ENCODE measurements around the gene KY.

KY gene

GRCh38 chr3:134611516-134611915, 39.3 kb downstream of the KY start:
- DNase-seq (ENCODE audit: insufficient read length, low spot score), result no peak
- FAIRE-seq, result no peak
- TF ChIP-seq POLR2A (IDR thresholded peaks at IDR 0.05; ENCODE audit: low read depth, low read length), result no peak

DNA sequence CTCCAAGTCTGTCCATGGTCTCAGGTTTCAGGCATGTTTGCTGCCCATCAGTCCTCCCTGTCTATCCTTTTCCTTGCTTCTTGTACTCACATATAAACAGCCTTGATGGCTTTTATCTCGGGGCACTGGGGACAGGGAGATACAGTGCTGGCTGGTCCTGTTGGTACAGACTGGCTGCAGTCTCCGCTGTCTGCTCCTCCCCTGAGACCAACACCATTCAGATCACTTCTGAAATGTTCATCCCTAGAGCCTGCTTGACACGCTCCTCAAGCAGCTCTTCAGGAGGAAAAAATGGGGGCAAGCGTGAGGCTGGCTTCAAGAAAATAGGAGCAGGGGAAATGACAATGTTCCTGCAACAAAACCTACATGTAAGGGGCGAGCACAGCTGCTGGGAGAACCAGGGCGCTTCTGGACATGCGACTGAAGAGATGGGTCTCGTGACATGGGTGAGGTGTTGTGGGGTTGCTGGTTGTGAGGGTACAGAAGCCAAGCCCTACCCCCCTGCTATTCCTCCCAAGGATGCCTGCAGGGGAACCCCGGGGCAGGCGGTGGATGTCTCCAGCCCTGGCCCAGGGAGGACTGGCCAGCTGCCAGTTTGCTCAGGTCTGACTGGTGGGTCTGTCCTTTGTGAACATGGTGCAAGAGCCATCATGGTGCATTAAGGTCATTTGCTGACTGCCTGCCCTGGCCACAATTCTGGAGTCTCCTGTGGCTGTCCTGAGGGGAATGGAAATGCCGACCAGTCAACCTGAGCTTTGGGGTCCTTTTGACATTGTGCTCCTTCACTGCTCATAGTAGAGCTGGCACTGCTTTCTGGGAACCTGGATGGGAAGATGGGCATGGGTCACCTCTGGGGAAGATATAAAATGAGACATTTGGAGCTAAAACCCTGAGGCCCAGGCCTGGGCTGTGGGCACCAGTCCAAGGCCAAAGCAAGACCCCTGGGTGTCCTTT, 40.1 kb downstream of the KY start:
- no peak for TF ChIP-seq POLR2A (IDR thresholded peaks at IDR 0.05; ENCODE audit: low read depth, low read length)
- FAIRE-seq (no peak), DNase-seq (ENCODE audit: insufficient read length, low spot score) (no peak)

DNA sequence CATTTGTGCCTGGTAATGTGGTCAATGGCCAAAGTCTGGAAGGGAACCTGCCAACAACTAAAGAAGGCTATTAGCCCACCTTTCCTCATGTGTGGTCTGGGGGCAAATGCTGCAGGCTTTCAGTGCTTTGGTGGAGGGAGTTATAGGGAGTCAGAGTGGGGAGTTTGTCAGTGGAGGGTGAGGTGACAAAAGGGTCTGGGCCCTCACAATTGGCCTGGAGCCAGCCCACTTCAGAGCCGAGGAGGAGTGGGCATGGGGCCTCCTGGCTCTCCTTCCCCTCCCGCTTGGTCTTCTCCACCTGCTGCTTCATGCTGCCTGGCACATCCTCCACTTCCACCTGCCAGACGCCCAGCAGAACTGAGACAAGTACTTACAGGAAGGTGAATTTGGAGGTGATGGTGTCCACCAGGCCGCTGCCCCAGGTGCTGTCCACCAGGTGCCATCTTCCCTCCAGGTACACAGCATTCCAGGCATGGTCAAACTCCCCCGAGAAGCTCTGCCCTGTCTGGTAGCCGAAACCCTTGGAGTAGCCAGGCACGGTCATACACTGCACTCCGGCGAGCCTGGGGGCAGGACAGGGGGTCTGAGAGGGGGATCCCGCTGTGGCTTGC, 40.9 kb downstream of the KY start:
- TF ChIP-seq POLR2A (IDR thresholded peaks at IDR 0.05; ENCODE audit: low read depth, low read length), result no peak
- no peak for DNase-seq (ENCODE audit: insufficient read length, low spot score)
- no peak for FAIRE-seq

GRCh38 chr3:134608771-134609435, 41.9 kb downstream of the KY start:
- DNase-seq (ENCODE audit: insufficient read length, low spot score) (no peak), FAIRE-seq (no peak)
- TF ChIP-seq POLR2A (IDR thresholded peaks at IDR 0.05; ENCODE audit: low read depth, low read length), result no peak

DNA sequence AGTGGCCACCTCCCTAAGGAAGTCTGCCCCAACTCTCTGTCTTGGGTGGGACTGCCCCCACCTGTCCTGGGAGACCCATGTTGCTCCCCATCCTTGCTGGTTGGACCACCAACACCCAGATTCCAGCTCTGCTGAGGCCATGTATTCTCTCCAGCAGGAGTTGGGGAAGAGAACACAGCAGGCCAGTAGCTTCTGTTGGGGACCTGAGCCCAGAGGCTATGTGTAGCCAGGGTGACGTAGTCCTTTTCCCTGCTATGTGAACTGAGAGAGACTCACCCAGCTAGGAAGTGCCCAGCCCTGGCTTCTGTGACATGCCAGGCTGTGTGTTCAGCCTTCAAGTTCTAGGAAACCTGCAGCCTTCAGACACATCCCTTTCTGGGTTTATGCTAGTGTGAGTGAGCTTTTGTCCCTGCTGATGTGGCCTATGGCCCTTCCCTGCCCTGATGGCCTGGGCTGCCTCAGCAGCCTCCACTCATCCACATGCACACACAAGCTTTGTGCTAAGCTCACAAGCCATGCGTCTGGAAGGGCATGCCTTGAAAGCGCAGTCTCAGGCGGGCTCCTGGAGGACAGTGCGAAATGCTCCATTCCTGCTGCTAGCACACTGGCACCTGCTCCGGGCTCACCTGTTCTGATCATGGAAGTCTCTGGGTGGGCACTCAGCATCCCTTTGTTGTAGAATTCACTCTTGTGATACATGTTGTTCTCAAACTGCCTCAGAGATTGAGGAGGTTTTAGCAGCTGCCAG, 42.6 kb downstream of the KY start:
- TF ChIP-seq POLR2A (IDR thresholded peaks at IDR 0.05; ENCODE audit: low read depth, low read length), result no peak
- no peak for DNase-seq (ENCODE audit: insufficient read length, low spot score)
- FAIRE-seq, result no peak

DNA sequence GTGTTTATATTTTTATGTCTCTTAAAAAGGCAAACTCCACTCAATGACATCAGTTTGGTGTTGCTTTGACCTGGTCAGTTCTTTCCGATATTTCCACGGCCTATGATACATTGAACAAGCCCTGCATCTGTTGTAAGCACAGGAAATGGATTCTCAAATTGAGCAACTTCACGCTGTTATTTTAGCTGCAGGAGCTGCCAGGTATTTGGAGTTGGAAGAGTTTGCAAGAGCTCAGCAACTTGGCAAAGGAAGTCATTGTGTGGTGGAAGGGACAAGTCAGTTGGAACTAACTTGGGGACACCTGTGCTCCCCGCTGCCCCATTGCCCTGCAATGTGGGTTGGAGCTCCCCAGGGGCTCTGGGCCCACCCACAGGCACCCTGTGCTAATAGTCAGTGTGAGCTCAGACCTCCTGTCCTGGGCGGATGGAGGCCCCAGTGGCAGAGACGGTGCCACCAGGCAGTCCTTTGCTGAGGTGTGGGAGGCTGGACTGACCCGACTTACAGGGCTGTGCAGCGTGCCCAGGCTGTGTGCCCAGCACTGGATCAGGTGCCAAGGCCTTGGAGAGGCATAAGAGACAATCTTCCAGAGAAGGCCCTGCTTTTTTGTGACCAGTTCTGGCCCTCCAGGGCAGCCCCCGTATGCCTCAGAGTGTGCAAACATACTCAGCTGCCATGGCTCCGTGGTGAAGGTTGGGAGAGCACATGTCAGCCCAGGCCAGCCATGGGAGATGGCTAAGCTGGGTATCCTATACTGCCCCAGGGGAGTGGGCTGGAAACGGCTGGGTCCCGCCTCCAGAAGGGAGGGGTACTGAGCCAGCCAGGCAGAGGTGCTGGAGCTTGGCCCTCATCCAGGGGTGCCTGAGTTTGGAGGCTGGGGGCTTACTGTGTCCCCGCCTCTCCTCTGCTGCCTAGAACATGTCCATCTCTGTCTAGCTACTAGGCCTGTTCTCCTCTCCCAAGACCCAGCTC, 43.5 kb downstream of the KY start:
- no peak for DNase-seq (ENCODE audit: insufficient read length, low spot score)
- TF ChIP-seq POLR2A (IDR thresholded peaks at IDR 0.05; ENCODE audit: low read depth, low read length), result no peak
- FAIRE-seq, result no peak

DNA sequence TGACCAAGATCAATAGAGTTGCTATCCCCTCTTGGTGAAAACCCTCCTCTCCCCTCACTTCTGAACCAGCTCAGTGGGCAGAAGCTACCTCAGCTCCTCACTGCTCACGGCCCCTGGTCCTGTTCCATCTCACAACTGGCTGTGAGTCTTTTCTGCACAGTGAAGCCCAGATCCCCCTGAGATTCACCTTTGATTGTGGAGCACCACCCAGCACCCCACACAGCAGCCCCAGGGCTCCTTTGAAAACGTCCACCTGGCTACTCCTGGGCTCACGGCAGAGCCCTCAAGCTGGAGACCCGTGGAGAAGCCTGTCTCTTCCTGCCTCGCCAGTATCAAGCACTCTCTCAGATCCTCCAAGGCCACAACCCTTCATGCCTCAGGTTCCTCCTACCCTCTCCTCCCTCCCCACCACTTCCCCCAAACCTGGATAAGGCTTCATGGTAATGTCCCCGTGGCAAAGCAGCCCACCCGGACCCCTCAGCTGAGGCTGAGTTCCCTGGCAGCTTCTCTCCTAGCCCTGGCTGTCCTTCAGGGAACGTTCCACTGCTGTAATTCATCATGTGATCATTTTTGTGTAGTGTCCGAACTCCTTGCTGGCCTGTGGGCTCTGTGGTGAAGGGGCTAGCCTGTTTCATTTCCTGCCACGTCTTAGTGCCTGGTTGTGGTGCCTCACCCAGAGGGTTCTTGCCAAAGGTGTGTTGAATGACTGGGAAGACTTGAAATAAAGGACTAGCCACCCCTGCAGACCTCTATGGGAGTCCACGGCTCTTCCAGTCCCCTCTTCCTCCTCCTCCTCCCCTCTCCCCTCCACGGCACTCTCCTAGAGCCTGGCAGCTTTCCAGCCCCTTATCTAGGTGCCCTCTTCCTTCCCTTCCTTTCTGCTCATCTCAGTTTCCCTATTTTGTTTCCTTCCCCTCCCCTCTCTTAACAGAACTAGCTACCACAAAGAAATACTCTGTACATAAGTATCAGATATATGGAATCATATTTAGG, 44.5 kb downstream of the KY start:
- TF ChIP-seq POLR2A (IDR thresholded peaks at IDR 0.05; ENCODE audit: low read depth, low read length), result no peak
- no peak for FAIRE-seq
- no peak for DNase-seq (ENCODE audit: insufficient read length, low spot score)

DNA sequence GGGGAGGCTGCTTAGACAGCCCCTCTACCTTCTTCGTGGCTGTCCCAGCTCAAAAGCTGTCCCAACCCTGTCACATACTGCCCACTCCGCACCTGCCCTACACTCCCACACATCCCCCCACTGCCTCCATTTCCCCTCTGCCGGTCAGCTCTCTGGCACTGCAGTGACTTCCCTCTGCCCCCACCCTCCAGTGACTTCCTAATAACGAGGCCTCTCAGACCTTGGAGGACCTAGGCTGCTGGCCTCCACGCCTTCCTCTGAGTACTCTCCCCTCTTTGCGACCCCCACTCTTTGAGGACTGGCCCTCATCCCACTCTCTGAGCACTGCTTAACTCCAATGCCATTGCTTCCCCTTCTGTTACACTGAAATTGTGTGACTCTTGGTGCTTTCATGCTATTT, 45.3 kb downstream of the KY start:
- TF ChIP-seq POLR2A (IDR thresholded peaks at IDR 0.05; ENCODE audit: low read depth, low read length), result no peak
- no peak for FAIRE-seq
- DNase-seq (ENCODE audit: insufficient read length, low spot score), result no peak

GRCh38 chr3:134603956-134604355, 46.9 kb downstream of the KY start:
- no peak for TF ChIP-seq POLR2A (IDR thresholded peaks at IDR 0.05; ENCODE audit: low read depth, low read length)
- DNase-seq (ENCODE audit: insufficient read length, low spot score), result no peak
- no peak for FAIRE-seq

DNA sequence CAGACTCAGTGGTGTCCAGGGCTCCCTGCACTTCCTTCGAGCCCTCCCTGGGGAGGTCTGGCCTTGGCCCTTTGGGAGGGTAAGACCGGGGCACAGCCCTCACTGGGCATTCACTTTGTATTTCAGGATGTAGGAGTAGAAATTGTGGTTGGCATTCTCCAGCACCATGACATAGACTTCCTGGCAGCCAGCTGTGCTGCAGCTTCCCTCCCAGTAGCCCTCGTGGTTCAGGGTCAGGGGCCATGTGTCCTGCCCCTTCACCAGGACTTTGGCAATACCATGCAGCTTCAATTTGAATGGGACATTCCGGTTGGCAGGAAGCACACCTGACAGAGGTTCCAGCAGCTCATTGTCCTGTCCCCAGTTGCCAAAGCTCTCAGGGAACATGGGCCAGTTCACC, 47.3 kb downstream of the KY start:
- DNase-seq (ENCODE audit: insufficient read length, low spot score), result no peak
- no peak for TF ChIP-seq POLR2A (IDR thresholded peaks at IDR 0.05; ENCODE audit: low read depth, low read length)
- FAIRE-seq, result no peak

DNA sequence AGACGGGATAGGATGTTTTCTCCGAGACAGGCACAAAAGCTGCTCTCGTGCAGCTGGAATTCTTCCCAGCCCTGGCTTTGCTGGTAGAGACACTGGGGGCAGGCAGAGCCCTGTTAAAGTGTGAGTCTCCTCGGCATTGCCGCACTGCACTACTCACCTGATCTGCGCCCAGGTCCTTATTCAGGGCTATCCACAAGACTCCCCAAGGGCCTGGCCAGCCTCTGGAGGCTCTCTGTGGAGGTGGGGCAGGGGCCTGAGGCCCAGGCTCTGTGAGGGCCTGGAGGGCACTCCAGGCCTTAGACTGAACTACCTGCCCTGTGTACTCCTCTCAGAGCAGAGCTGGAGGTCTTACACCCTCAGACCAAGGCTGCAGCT, 48.4 kb downstream of the KY start:
- TF ChIP-seq POLR2A (IDR thresholded peaks at IDR 0.05; ENCODE audit: low read depth, low read length), result no peak
- FAIRE-seq (no peak), DNase-seq (ENCODE audit: insufficient read length, low spot score) (no peak)

Measured in H54 (cell line).